DOHH2 (cell line): ENCODE data around the gene SYNE1.

ENCODE experiments used
- H3F3A ChIP-seq: fragments of 200-600 bp; sonication (generic), shearing (Covaris generic); 2 replicates; pipeline ENCODE4 v1.6.0; 2016; ENCODE audit warnings: antibody characterized with exemption, mild to moderate bottlenecking; ENCODE audit not compliant: control insufficient read depth, insufficient read depth
- H3K27ac ChIP-seq: fragments of 200-600 bp; sonication (generic); 2 replicates; pipeline ENCODE4 v1.5.1; 2014; ENCODE audit warnings: low read depth, mild to moderate bottlenecking, low read length, moderate library complexity
- H3K27me3 ChIP-seq: fragments of 200-600 bp; sonication (generic); 2 replicates; pipeline ENCODE4 v1.6.1; 2014; ENCODE audit warnings: mild to moderate bottlenecking, low read length, mixed read lengths; ENCODE audit not compliant: control insufficient read depth
- H3K36me3 ChIP-seq: fragments of 200-600 bp; sonication (generic); 2 replicates; pipeline ENCODE4 v1.6.1; 2014; ENCODE audit warnings: mild to moderate bottlenecking, low read length, moderate library complexity, mixed read lengths; ENCODE audit not compliant: control insufficient read depth
- H3K4me1 ChIP-seq: fragments of 200-600 bp; sonication (generic); 2 replicates; pipeline ENCODE4 v1.6.1; 2014; ENCODE audit warnings: mild to moderate bottlenecking, low read length, mixed read lengths; ENCODE audit not compliant: control insufficient read depth
- H3K4me2 ChIP-seq: fragments of 200-600 bp; sonication (generic); 2 replicates; pipeline ENCODE4 v1.6.0; 2014; ENCODE audit warnings: mild to moderate bottlenecking, low read length, moderate library complexity
- H3K4me3 ChIP-seq: fragments of 200-600 bp; sonication (generic); 2 replicates; pipeline ENCODE4 v1.5.1; 2014; ENCODE audit warnings: mild to moderate bottlenecking, low read length, mixed read lengths
- H3K79me2 ChIP-seq: fragments of 200-600 bp; sonication (generic); 2 replicates; pipeline ENCODE4 v1.6.1; 2014; ENCODE audit warnings: mild to moderate bottlenecking, low read length, mixed read lengths; ENCODE audit not compliant: control insufficient read depth
- H3K9me2 ChIP-seq: fragments of 200-600 bp; sonication (generic); replicated peaks from 2 replicates; pipeline ENCODE4 v1.6.1; 2014; ENCODE audit warnings: mild to moderate bottlenecking, low read length, mixed read lengths; ENCODE audit not compliant: control insufficient read depth
- H3K9me3 ChIP-seq: fragments of 200-600 bp; sonication (generic); 2 replicates; pipeline ENCODE4 v1.6.1; 2014; ENCODE audit warnings: antibody characterized with exemption, low read length, mixed read lengths; ENCODE audit not compliant: control insufficient read depth, insufficient read depth
- H4K20me1 ChIP-seq: fragments of 200-600 bp; sonication (generic); 2 replicates; pipeline ENCODE4 v1.6.0; 2014; ENCODE audit warnings: low read depth, mild to moderate bottlenecking, antibody characterized with exemption, low read length, moderate library complexity; ENCODE audit not compliant: control insufficient read depth, insufficient read depth
- CTCF ChIP-seq: fragments of 200-600 bp; sonication (generic); IDR thresholded peaks from one replicate; pipeline ENCODE4 v1.5.1; 2014; ENCODE audit warnings: antibody characterized with exemption, mild to moderate bottlenecking, low read depth, low read length; ENCODE audit not compliant: poor library complexity, severe bottlenecking
- EZH2phosphoT487 ChIP-seq: fragments of 200-600 bp; sonication (generic); IDR thresholded peaks from 2 replicates; pipeline ENCODE4 v1.6.1; 2017; ENCODE audit warnings: borderline replicate concordance, mild to moderate bottlenecking, antibody characterized with exemption, low read length, moderate library complexity, mixed read lengths

SYNE1 gene

GRCh38 chr6:152229330-152229729 is 407.8 kb downstream of the SYNE1 start:
- H3K4me2 ChIP-seq: no peak overlapping the region
- no peaks in the 10 kb centered on the region for H3K27me3 ChIP-seq
- peaks cover 81% of the 10 kb centered on the region for H3K36me3 ChIP-seq
- no peaks in the 10 kb centered on the region for H4K20me1 ChIP-seq
- no peaks in the 10 kb centered on the region for H3K79me2 ChIP-seq
- H3K9me2 ChIP-seq: no peaks in the 10 kb centered on the region
- H3K4me3 ChIP-seq: no peak overlapping the region
- H3K4me1 ChIP-seq: no peaks in the 10 kb centered on the region
- H3K9me3 ChIP-seq: no peaks in the 10 kb centered on the region
- no peaks in the 10 kb centered on the region for H3F3A ChIP-seq
- H3K27ac ChIP-seq: no peak overlapping the region
- TF ChIP-seq EZH2phosphoT487: no peak
- TF ChIP-seq CTCF: no peak

- H4K20me1 ChIP-seq: no peaks in the 10 kb centered on the region
- no peaks in the 10 kb centered on the region for H3K27me3 ChIP-seq
- H3K27ac ChIP-seq: no peak overlapping the region
- no peaks in the 10 kb centered on the region for H3K4me1 ChIP-seq
- H3F3A ChIP-seq: no peaks in the 10 kb centered on the region
- H3K36me3 ChIP-seq: peaks cover 82% of the 10 kb centered on the region
- H3K4me3 ChIP-seq: no peak overlapping the region
- no peaks in the 10 kb centered on the region for H3K9me2 ChIP-seq
- no peak overlapping the region for H3K4me2 ChIP-seq
- no peak for TF ChIP-seq CTCF
- TF ChIP-seq EZH2phosphoT487: no peak
- no peaks in the 10 kb centered on the region for H3K79me2 ChIP-seq
- H3K9me3 ChIP-seq: peaks cover 16% of the 10 kb centered on the region
Measured at GRCh38 chr6:152226119-152226518, 411.0 kb downstream of the SYNE1 start.

- no peaks in the 10 kb centered on the region for H3K9me2 ChIP-seq
- no peaks in the 10 kb centered on the region for H3F3A ChIP-seq
- H3K36me3 ChIP-seq: peaks cover 82% of the 10 kb centered on the region
- TF ChIP-seq EZH2phosphoT487 (no peak), CTCF (no peak)
- peaks cover 16% of the 10 kb centered on the region for H3K9me3 ChIP-seq
- no peaks in the 10 kb centered on the region for H4K20me1 ChIP-seq
- no peak overlapping the region for H3K27ac ChIP-seq
- no peaks in the 10 kb centered on the region for H3K27me3 ChIP-seq
- H3K4me1 ChIP-seq: no peaks in the 10 kb centered on the region
- H3K4me2 ChIP-seq: no peak overlapping the region
- no peak overlapping the region for H3K4me3 ChIP-seq
- no peaks in the 10 kb centered on the region for H3K79me2 ChIP-seq
Measured at GRCh38 chr6:152225241-152225934, 411.8 kb downstream of the SYNE1 start.
